Measurements from ENCODE around the gene GALNT10.

DNA sequence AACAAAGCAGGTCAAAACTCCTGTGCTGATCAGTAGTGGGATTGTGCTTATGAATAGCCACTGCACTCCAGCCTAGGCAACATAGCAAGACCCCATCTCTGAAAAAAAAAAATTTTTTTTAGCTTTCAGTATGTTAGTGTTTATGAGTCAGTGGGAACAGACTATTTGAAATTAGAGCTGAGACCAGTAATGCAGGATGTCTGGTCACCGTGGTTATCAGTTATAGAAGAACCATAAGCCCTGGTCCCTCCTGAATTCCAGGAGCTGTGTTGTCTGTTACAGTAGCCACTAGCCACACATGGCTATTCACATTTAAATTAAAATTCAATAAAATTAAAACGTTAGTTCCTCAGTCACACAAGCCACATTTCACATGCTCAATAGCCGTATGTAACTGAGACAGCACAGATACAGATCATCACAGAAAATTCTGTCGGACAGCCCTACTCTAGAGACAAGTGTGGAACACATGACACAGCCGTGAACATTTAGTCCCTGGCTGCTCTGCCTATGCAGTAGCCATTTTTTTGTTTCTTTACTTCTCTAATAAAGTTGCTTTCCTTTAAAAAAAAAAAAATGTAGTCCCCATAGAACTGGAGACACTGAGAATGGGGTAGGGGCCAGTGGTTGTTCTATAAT lies 159.2 kb downstream of the GALNT10 start:
- TF ChIP-seq YY1 (IDR thresholded peaks at IDR 0.05; ENCODE audit: extremely low read depth, insufficient replicate concordance, low read depth, low read length) (no peak), FOSL1 (IDR thresholded peaks at IDR 0.05; ENCODE audit: low read depth) (no peak), ELF1 (IDR thresholded peaks at IDR 0.05; ENCODE audit: borderline replicate concordance, low read depth) (no peak), EGR1 (IDR thresholded peaks at IDR 0.05; ENCODE audit: low read depth) (no peak), POLR2A (IDR thresholded peaks at IDR 0.05; ENCODE audit: borderline replicate concordance, extremely low read depth, insufficient read depth, insufficient read length) (no peak), POLR2AphosphoS5 (IDR thresholded peaks at IDR 0.05; ENCODE audit: low read depth, low read length) (no peak), ZFX (IDR thresholded peaks at IDR 0.05) (no peak)
- TF ChIP-seq, protein P1, sequence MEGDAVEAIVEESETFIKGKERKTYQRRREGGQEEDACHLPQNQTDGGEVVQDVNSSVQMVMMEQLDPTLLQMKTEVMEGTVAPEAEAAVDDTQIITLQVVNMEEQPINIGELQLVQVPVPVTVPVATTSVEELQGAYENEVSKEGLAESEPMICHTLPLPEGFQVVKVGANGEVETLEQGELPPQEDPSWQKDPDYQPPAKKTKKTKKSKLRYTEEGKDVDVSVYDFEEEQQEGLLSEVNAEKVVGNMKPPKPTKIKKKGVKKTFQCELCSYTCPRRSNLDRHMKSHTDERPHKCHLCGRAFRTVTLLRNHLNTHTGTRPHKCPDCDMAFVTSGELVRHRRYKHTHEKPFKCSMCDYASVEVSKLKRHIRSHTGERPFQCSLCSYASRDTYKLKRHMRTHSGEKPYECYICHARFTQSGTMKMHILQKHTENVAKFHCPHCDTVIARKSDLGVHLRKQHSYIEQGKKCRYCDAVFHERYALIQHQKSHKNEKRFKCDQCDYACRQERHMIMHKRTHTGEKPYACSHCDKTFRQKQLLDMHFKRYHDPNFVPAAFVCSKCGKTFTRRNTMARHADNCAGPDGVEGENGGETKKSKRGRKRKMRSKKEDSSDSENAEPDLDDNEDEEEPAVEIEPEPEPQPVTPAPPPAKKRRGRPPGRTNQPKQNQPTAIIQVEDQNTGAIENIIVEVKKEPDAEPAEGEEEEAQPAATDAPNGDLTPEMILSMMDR (IDR thresholded peaks at IDR 0.05 in 2 of 3, conservative IDR thresholded peaks at IDR 0.05 in 1 of 3; ENCODE audit: borderline replicate concordance in 1 of 3, insufficient read depth in 1 of 3, low read depth in 2 of 3, low read length in 2 of 3): no peak
- TF ChIP-seq, protein P2, sequence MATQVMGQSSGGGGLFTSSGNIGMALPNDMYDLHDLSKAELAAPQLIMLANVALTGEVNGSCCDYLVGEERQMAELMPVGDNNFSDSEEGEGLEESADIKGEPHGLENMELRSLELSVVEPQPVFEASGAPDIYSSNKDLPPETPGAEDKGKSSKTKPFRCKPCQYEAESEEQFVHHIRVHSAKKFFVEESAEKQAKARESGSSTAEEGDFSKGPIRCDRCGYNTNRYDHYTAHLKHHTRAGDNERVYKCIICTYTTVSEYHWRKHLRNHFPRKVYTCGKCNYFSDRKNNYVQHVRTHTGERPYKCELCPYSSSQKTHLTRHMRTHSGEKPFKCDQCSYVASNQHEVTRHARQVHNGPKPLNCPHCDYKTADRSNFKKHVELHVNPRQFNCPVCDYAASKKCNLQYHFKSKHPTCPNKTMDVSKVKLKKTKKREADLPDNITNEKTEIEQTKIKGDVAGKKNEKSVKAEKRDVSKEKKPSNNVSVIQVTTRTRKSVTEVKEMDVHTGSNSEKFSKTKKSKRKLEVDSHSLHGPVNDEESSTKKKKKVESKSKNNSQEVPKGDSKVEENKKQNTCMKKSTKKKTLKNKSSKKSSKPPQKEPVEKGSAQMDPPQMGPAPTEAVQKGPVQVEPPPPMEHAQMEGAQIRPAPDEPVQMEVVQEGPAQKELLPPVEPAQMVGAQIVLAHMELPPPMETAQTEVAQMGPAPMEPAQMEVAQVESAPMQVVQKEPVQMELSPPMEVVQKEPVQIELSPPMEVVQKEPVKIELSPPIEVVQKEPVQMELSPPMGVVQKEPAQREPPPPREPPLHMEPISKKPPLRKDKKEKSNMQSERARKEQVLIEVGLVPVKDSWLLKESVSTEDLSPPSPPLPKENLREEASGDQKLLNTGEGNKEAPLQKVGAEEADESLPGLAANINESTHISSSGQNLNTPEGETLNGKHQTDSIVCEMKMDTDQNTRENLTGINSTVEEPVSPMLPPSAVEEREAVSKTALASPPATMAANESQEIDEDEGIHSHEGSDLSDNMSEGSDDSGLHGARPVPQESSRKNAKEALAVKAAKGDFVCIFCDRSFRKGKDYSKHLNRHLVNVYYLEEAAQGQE (IDR thresholded peaks at IDR 0.05; ENCODE audit: low read depth): no peak

Data from HCT116 (cell line).